ENCODE results near the gene SLC35F3. TPM values are rescaled to one million over a fixed set of nuclear protein-coding genes. Genes with fewer than 3 reads are reported as not detected.
"Not testable (repeated sequence)": the region's sequence is repeated elsewhere in the genome, so short reads cannot be mapped to it uniquely, and the experiment has no call there.

Gene SLC35F3
- total RNA-seq, 5 donors from 2014 or later (not counting 1 experiment from before 2014, with no cell fraction given): 0.19 to 4.6 (median 1.3) TPM; not detected in 1

GRCh38 chr1:234244482-234244881, 340.0 kb downstream of the SLC35F3 start:
- no peak for ATAC-seq (replicated peaks in 1 of 4)
- H3K27ac Mint-ChIP-seq: no peak overlapping the region
- CTCF ChIA-PET: no interaction called here

GRCh38 chr1:234246638-234247116, 342.2 kb downstream of the SLC35F3 start:
- Mint-ChIP-seq H3K36me3 (peaks cover 6% of the 10 kb centered on the region), H3K4me3 (no peak overlapping the region), H3K27me3 (peaks cover 1 to 15% of the 10 kb centered on the region in 2 donors), H3K4me1 (peaks cover 0 to 18% (median 4%) of the 10 kb centered on the region in 3 donors), H3K9me3 (peaks cover 0 to 10% (median 4%) of the 10 kb centered on the region in 3 donors), H3K27ac (no peak overlapping the region)
- Histone ChIP-seq H3K4me1 (ENCODE audit: control insufficient read depth in 1 of 2, extremely low read depth in 1 of 2, insufficient read depth in 2 of 2, low read length in 2 of 2) (no peaks in the 10 kb centered on the region), H3K27me3 (replicated peaks in 1 of 2; ENCODE audit: control insufficient read depth in 2 of 2, extremely low read depth in 1 of 2, insufficient read depth in 2 of 2, low read length in 1 of 2) (peaks cover 0 to 3% of the 10 kb centered on the region in 2 experiments), H3K4me3 (ENCODE audit: control insufficient read depth in 1 of 2, extremely low read depth in 1 of 2, low read length in 1 of 2) (no peak overlapping the region), H3K27ac (ENCODE audit: low read length) (no peak overlapping the region), H3K9me3 (no peaks in the 10 kb centered on the region), H3K36me3 (ENCODE audit: control insufficient read depth in 2 of 2, extremely low read depth in 1 of 2, insufficient read depth in 1 of 2, low read length in 1 of 2) (no peaks in the 10 kb centered on the region)
- no peak for ATAC-seq (replicated peaks in 1 of 4)
- no peak for DNase-seq
- ChIA-PET CTCF (no interaction called here), POLR2A (no interaction called here)
- WGBS (ENCODE audit: insufficient coverage): 23% methylated on average over 5 of the region's 5 CpGs

More at GRCh38 chr1:234244482-234244881, 340.0 kb downstream of the SLC35F3 start:
- H3K4me1 ChIP-seq (ENCODE audit: control insufficient read depth in 1 of 2, extremely low read depth in 1 of 2, insufficient read depth in 2 of 2, low read length in 2 of 2): no peaks in the 10 kb centered on the region
- H3K27me3 ChIP-seq (replicated peaks in 1 of 2; ENCODE audit: control insufficient read depth in 2 of 2, extremely low read depth in 1 of 2, insufficient read depth in 2 of 2, low read length in 1 of 2): peaks cover 0 to 6% of the 10 kb centered on the region in 2 experiments
- H3K27me3 Mint-ChIP-seq: peaks cover 1 to 18% of the 10 kb centered on the region in 2 donors
- POLR2A ChIA-PET: no interaction called here
- H3K27ac ChIP-seq (ENCODE audit: low read length): no peak overlapping the region
- no peaks in the 10 kb centered on the region for H3K36me3 ChIP-seq (ENCODE audit: control insufficient read depth in 2 of 2, extremely low read depth in 1 of 2, insufficient read depth in 1 of 2, low read length in 1 of 2)
- no peak overlapping the region for H3K4me3 ChIP-seq (ENCODE audit: control insufficient read depth in 1 of 2, extremely low read depth in 1 of 2, low read length in 1 of 2)
- H3K4me3 Mint-ChIP-seq: no peak overlapping the region
- no peak for DNase-seq
- peaks cover 0 to 18% (median 4%) of the 10 kb centered on the region in 3 donors for H3K4me1 Mint-ChIP-seq
- H3K36me3 Mint-ChIP-seq: peaks cover 9% of the 10 kb centered on the region
- no peaks in the 10 kb centered on the region for H3K9me3 ChIP-seq
- H3K9me3 Mint-ChIP-seq: peaks cover 0 to 10% (median 4%) of the 10 kb centered on the region in 3 donors

GRCh38 chr1:234247746-234248145, 343.3 kb downstream of the SLC35F3 start:
- Mint-ChIP-seq H3K27me3 (peaks cover 0 to 12% of the 10 kb centered on the region in 2 donors), H3K4me1 (peaks cover 0 to 18% (median 4%) of the 10 kb centered on the region in 3 donors)
- CTCF ChIA-PET; H3K36me3 Mint-ChIP-seq; H3K4me1 ChIP-seq (ENCODE audit: control insufficient read depth in 1 of 2, extremely low read depth in 1 of 2, insufficient read depth in 2 of 2, low read length in 2 of 2); H3K27me3 ChIP-seq (replicated peaks in 1 of 2; ENCODE audit: control insufficient read depth in 2 of 2, extremely low read depth in 1 of 2, insufficient read depth in 2 of 2, low read length in 1 of 2); H3K9me3 ChIP-seq; POLR2A ChIA-PET; DNase-seq; H3K27ac Mint-ChIP-seq; H3K36me3 ChIP-seq (ENCODE audit: control insufficient read depth in 2 of 2, extremely low read depth in 1 of 2, insufficient read depth in 1 of 2, low read length in 1 of 2); H3K27ac ChIP-seq (ENCODE audit: low read length); H3K9me3 Mint-ChIP-seq; H3K4me3 ChIP-seq (ENCODE audit: control insufficient read depth in 1 of 2, extremely low read depth in 1 of 2, low read length in 1 of 2); ATAC-seq (replicated peaks in 1 of 4); H3K4me3 Mint-ChIP-seq: not testable (repeated sequence)
- 96% methylated on average over 4 of the region's 4 CpGs for WGBS (ENCODE audit: insufficient coverage)

GRCh38 chr1:234250747-234251146, 346.3 kb downstream of the SLC35F3 start:
- Mint-ChIP-seq H3K4me1 (peaks cover 0 to 11% (median 4%) of the 10 kb centered on the region in 3 donors), H3K27me3 (peaks cover 0 to 5% of the 10 kb centered on the region in 2 donors), H3K4me3 (no peak overlapping the region), H3K27ac (no peak overlapping the region), H3K36me3 (peaks cover 6% of the 10 kb centered on the region), H3K9me3 (peaks cover 0 to 10% (median 4%) of the 10 kb centered on the region in 3 donors)
- Histone ChIP-seq H3K27ac (ENCODE audit: low read length) (no peak overlapping the region), H3K36me3 (ENCODE audit: control insufficient read depth in 2 of 2, extremely low read depth in 1 of 2, insufficient read depth in 1 of 2, low read length in 1 of 2) (no peaks in the 10 kb centered on the region), H3K27me3 (replicated peaks in 1 of 2; ENCODE audit: control insufficient read depth in 2 of 2, extremely low read depth in 1 of 2, insufficient read depth in 2 of 2, low read length in 1 of 2) (no peaks in the 10 kb centered on the region), H3K4me1 (ENCODE audit: control insufficient read depth in 1 of 2, extremely low read depth in 1 of 2, insufficient read depth in 2 of 2, low read length in 2 of 2) (no peaks in the 10 kb centered on the region), H3K4me3 (ENCODE audit: control insufficient read depth in 1 of 2, extremely low read depth in 1 of 2, low read length in 1 of 2) (no peak overlapping the region), H3K9me3 (no peaks in the 10 kb centered on the region)
- ATAC-seq (replicated peaks in 1 of 4) (no peak), DNase-seq (no peak)
- CTCF ChIA-PET: no interaction called here
- POLR2A ChIA-PET: interaction anchor here in 1 of 2 donors (0.6 kb wide), 1 partner anchor 59 kb away, joined by 3 read pairs; no protein-coding TSS in a partner anchor
- no CpG with 5 or more reads among the region's 1 CpG for WGBS (ENCODE audit: insufficient coverage)

GRCh38 chr1:234253732-234254131, 349.3 kb downstream of the SLC35F3 start:
- ATAC-seq (replicated peaks in 1 of 4) (no peak), DNase-seq (no peak)
- no peaks in the 10 kb centered on the region for H3K27me3 ChIP-seq (replicated peaks in 1 of 2; ENCODE audit: control insufficient read depth in 2 of 2, extremely low read depth in 1 of 2, insufficient read depth in 2 of 2, low read length in 1 of 2)
- no CpG with 5 or more reads among the region's 1 CpG for WGBS (ENCODE audit: insufficient coverage)
- no peak overlapping the region for H3K4me3 ChIP-seq (ENCODE audit: control insufficient read depth in 1 of 2, extremely low read depth in 1 of 2, low read length in 1 of 2)
- ChIA-PET CTCF (interaction anchor here in 1 of 2 donors (0.5 kb wide), 1 partner anchor 1016 kb away, joined by 4 read pairs; no protein-coding TSS in a partner anchor), POLR2A (no interaction called here)
- Mint-ChIP-seq H3K9me3 (peaks cover 8 to 11% (median 9%) of the 10 kb centered on the region in 3 donors), H3K4me3 (no peak overlapping the region), H3K27ac (no peak overlapping the region), H3K27me3 (peaks cover 0 to 5% of the 10 kb centered on the region in 2 donors), H3K36me3 (peaks cover 12% of the 10 kb centered on the region), H3K4me1 (no peaks in the 10 kb centered on the region)
- H3K9me3 ChIP-seq: no peaks in the 10 kb centered on the region
- no peaks in the 10 kb centered on the region for H3K36me3 ChIP-seq (ENCODE audit: control insufficient read depth in 2 of 2, extremely low read depth in 1 of 2, insufficient read depth in 1 of 2, low read length in 1 of 2)
- no peaks in the 10 kb centered on the region for H3K4me1 ChIP-seq (ENCODE audit: control insufficient read depth in 1 of 2, extremely low read depth in 1 of 2, insufficient read depth in 2 of 2, low read length in 2 of 2)
- H3K27ac ChIP-seq (ENCODE audit: low read length): no peak overlapping the region

- Histone ChIP-seq H3K4me3 (ENCODE audit: control insufficient read depth in 1 of 2, extremely low read depth in 1 of 2, low read length in 1 of 2) (no peak overlapping the region), H3K4me1 (ENCODE audit: control insufficient read depth in 1 of 2, extremely low read depth in 1 of 2, insufficient read depth in 2 of 2, low read length in 2 of 2) (peaks cover 0 to 4% of the 10 kb centered on the region in 2 experiments), H3K27me3 (replicated peaks in 1 of 2; ENCODE audit: control insufficient read depth in 2 of 2, extremely low read depth in 1 of 2, insufficient read depth in 2 of 2, low read length in 1 of 2) (peaks cover 0 to 3% of the 10 kb centered on the region in 2 experiments), H3K27ac (ENCODE audit: low read length) (no peak overlapping the region), H3K36me3 (ENCODE audit: control insufficient read depth in 2 of 2, extremely low read depth in 1 of 2, insufficient read depth in 1 of 2, low read length in 1 of 2) (no peaks in the 10 kb centered on the region), H3K9me3 (no peaks in the 10 kb centered on the region)
- Mint-ChIP-seq H3K27me3 (peaks cover 0 to 9% of the 10 kb centered on the region in 2 donors), H3K4me1 (peaks cover 5 to 8% (median 7%) of the 10 kb centered on the region in 3 donors), H3K27ac (no peak overlapping the region), H3K4me3 (no peak overlapping the region), H3K9me3 (peaks cover 8 to 11% (median 9%) of the 10 kb centered on the region in 3 donors), H3K36me3 (peaks cover 12% of the 10 kb centered on the region)
- no peak for DNase-seq
- no peak for ATAC-seq (replicated peaks in 1 of 4)
- POLR2A ChIA-PET: no interaction called here
- CTCF ChIA-PET: no interaction called here
- WGBS (ENCODE audit: insufficient coverage): no CpG with 5 or more reads among the region's 2 CpGs
These were observed 351.9 kb downstream of the SLC35F3 start for GRCh38 chr1:234256359-234256758.
